T-helper 1 cell treated with Interleukin-12 subunit alpha and Interleukin-12 subunit beta and Interleukin-4 antibody, amounts not matched to agents 30 ng/mL and 1 ng/mL, for 36 hours (primary cell): Measurements from ENCODE around the gene LHX6. TPM values are rescaled to one million over a fixed set of nuclear protein-coding genes. Genes with fewer than 3 reads are reported as not detected.

Experiments
- intact Hi-C: fragments of 100-400 bp; cut with micrococcal nuclease; formaldehyde crosslinking; loops from one replicate; pipeline ENCODE4 v1.15.1; 2024
- total RNA-seq: library from RNA; stranded (reverse); gene quantifications from 2 replicates; pipeline ENCODE4 v1.2.3, GENCODE V29; 2022

The LHX6 gene
- total RNA-seq, 1 donor from 2014 or later, result not detected

- intact Hi-C loops, result no loop called here
These were observed 7.9 kb upstream of the LHX6 start for GRCh38 chr9:122236681-122237080.

GRCh38 chr9:122234022-122234748 lies 5.4 kb upstream of the LHX6 start:
- intact Hi-C loops, result no loop called here

- intact Hi-C loops, result no loop called here
These were observed 4.1 kb upstream of the LHX6 start for GRCh38 chr9:122232796-122233306.

GRCh38 chr9:122229485-122229837 lies 704 bp upstream of the LHX6 start:
- intact Hi-C loops, result no loop called here

GRCh38 chr9:122228191-122228567 lies 578 bp downstream of the LHX6 start:
- intact Hi-C loops, result no loop called here

- intact Hi-C loops, result no loop called here
These were observed 1.2 kb downstream of the LHX6 start for GRCh38 chr9:122227575-122227900.

GRCh38 chr9:122226758-122227574 lies 1.8 kb downstream of the LHX6 start:
- intact Hi-C loops, result no loop called here

- intact Hi-C loops, result no loop called here
These were observed 2.5 kb downstream of the LHX6 start for GRCh38 chr9:122226142-122226757.

- intact Hi-C loops, result no loop called here
These were observed 3.2 kb downstream of the LHX6 start for GRCh38 chr9:122225312-122226141.

- intact Hi-C loops, result no loop called here
These were observed 5.3 kb downstream of the LHX6 start for GRCh38 chr9:122223435-122223834.

- intact Hi-C loops, result no loop called here
These were observed 6.0 kb downstream of the LHX6 start for GRCh38 chr9:122222791-122223190.

- intact Hi-C loops, result no loop called here
These were observed 7.5 kb downstream of the LHX6 start for GRCh38 chr9:122221183-122221811.

GRCh38 chr9:122220673-122221182 lies 8.0 kb downstream of the LHX6 start:
- intact Hi-C loops, result no loop called here

GRCh38 chr9:122219856-122220672 lies 8.7 kb downstream of the LHX6 start:
- intact Hi-C loops, result loop anchor here (1.0 to 2.0 kb wide), 2 partner anchors 45 to 127 kb away; partner anchors contain the start of gene TTLL11

GRCh38 chr9:122218935-122219855 lies 9.6 kb downstream of the LHX6 start:
- intact Hi-C loops, result loop anchor here (1.0 to 2.0 kb wide), 2 partner anchors 46 to 126 kb away; partner anchors contain the start of gene TTLL11

- intact Hi-C loops, result loop anchor here (2.0 kb wide), 1 partner anchor 126 kb away; the partner anchor contains the start of gene TTLL11
These were observed 10.5 kb downstream of the LHX6 start for GRCh38 chr9:122218071-122218934.

- intact Hi-C loops, result loop anchor here (2.0 kb wide), 1 partner anchor 125 kb away; the partner anchor contains the start of gene TTLL11
These were observed 11.1 kb downstream of the LHX6 start for GRCh38 chr9:122217640-122218039.
